Panc1 (cell line): Measurements from ENCODE around the gene CNRIP1.

Experiments
- TCF7L2 ChIP-seq: IDR thresholded peaks from 2 replicates; pipeline ENCODE4 v1.6.1; 2011; ENCODE audit warnings: mild to moderate bottlenecking, low read depth, low read length, inconsistent platforms
- TF ChIP-seq, protein P1 (sequence below): fragments of 450-650 bp; IDR thresholded peaks from 2 replicates; pipeline ENCODE4 v1.5.1; 2017; ENCODE audit warnings: mild to moderate bottlenecking

DNA sequence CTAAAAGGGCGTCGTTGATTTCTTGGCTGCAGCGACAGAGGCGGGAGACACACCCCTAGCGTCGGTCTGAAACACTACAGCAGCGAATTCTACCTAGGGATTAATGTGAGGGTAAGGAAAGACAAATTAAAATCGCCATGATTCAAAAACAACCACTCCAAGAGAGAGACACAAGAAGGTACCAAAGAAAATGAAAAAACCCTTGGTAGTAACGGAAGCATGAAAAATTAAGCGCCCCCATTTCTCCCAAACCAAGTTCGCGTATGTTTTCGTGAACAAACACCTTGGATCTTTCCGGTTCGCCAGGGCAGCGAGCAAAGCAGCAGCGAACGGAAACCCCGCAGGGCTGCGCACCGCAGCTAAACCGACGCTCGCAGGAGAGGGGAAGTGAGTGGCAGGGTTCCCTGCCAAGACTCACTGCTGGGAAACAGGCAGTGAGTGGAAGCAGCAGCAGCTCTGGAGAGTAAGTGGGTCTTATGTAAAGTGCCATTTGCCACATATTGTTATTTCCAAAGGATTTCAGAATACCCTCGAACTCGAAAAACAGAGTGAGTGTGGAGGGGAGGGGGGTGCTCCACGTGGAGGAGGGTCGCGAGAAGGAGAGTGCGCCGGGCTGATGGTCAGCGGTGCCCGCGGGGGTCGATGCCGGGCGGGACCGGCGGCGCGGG is 68.4 kb downstream of the CNRIP1 start:
- TF ChIP-seq, protein P1, sequence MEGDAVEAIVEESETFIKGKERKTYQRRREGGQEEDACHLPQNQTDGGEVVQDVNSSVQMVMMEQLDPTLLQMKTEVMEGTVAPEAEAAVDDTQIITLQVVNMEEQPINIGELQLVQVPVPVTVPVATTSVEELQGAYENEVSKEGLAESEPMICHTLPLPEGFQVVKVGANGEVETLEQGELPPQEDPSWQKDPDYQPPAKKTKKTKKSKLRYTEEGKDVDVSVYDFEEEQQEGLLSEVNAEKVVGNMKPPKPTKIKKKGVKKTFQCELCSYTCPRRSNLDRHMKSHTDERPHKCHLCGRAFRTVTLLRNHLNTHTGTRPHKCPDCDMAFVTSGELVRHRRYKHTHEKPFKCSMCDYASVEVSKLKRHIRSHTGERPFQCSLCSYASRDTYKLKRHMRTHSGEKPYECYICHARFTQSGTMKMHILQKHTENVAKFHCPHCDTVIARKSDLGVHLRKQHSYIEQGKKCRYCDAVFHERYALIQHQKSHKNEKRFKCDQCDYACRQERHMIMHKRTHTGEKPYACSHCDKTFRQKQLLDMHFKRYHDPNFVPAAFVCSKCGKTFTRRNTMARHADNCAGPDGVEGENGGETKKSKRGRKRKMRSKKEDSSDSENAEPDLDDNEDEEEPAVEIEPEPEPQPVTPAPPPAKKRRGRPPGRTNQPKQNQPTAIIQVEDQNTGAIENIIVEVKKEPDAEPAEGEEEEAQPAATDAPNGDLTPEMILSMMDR: peak; percentile 82
- no peak for TF ChIP-seq TCF7L2
